Transverse colon (tissue), 4 donors: ENCODE results near the gene STK39. TPM values are rescaled to one million over a fixed set of nuclear protein-coding genes. Genes with fewer than 3 reads are reported as not detected.

Experiments used
- DNase-seq: peaks from one replicate; pipeline ENCODE4 v3.0.0-alpha.2; 2019
- H3K27ac ChIP-seq, 4 donors: fragments of 200-600 bp; sonication (generic); 2 replicates each; pipeline ENCODE4 v1.5.1; 2016 to 2018; ENCODE audit warnings: inconsistent platforms in 4 of 4
- H3K27me3 ChIP-seq: fragments of 200-600 bp; sonication (generic); 2 replicates; pipeline ENCODE4 v1.5.1; 2017; ENCODE audit warnings: inconsistent platforms
- H3K36me3 ChIP-seq, 4 donors: fragments of 200-600 bp; sonication (generic); 2 replicates each; pipeline ENCODE4 v1.5.1; 2017 to 2019; ENCODE audit warnings: inconsistent platforms in 4 of 4
- H3K4me1 ChIP-seq, 4 donors: fragments of 200-600 bp; sonication (generic); 2 replicates each; pipeline ENCODE4 v1.5.1; 2017 to 2020; ENCODE audit warnings: inconsistent platforms in 4 of 4
- H3K4me3 ChIP-seq, 4 donors: fragments of 200-600 bp; sonication (generic); 1 replicate in 1 of 4; 2 replicates in 3 of 4; pipeline versions ENCODE4 v1.5.1 to v1.6.1; 2017 to 2019; ENCODE audit warnings: inconsistent platforms in 4 of 4
- H3K9me3 ChIP-seq, 2 donors: fragments of 200-600 bp; sonication (generic); 2 replicates each; pipeline ENCODE4 v1.5.1; 2017 to 2019; ENCODE audit warnings: inconsistent platforms in 2 of 2
- EP300 ChIP-seq: sonication (generic); formaldehyde crosslinking; IDR thresholded peaks from one replicate; pipeline ENCODE4 v1.6.1; 2017; ENCODE audit warnings: antibody characterized with exemption, low read depth
- POLR2A ChIP-seq: fragments of 450-650 bp; IDR thresholded peaks from one replicate; pipeline ENCODE4 v1.6.1; 2016; ENCODE audit warnings: antibody characterized with exemption, mild to moderate bottlenecking, moderate library complexity
- POLR2AphosphoS5 ChIP-seq, 3 donors: sonication (generic); formaldehyde crosslinking; IDR thresholded peaks; one replicate each; pipeline ENCODE4 v1.6.1; 2016; ENCODE audit warnings: antibody characterized with exemption in 3 of 3
- WGBS, 2 donors: methylation state at CpG; one replicate each; pipeline ENCODE4 v1.1.5; 2018; ENCODE audit warnings: low coverage in 1 of 2; 5-methylcytosine and 5-hydroxymethylcytosine counted together
- in situ Hi-C, 4 donors: fragments of 200-750 bp; cut with MboI; loops; one replicate each; pipeline versions ENCODE4 v1.15.0 to v1.15.1; 2017; ENCODE audit warnings: low sequenced_read_pairs in 3 of 4, low pct_ligation_motif_present in 1 of 4, low pct_unique_long_range_greater_than_20kb in 1 of 4
- intact Hi-C: fragments of 100-400 bp; cut with DNase I; formaldehyde crosslinking; loops from one replicate; pipeline ENCODE4 v1.15.1; 2023; ENCODE audit warnings: low total_unique reads
- total RNA-seq, 4 donors: library from RNA; depleted of rRNA; stranded (reverse); fragments of >200 nt; gene quantifications; one replicate each; pipeline ENCODE4 v1.1.0, GENCODE V29; 2016
- TF ChIP-seq, protein P1 (sequence below), 5 experiments: fragments of 200-600 bp in 3 of 5; fragments of 450-650 bp in 2 of 5; sonication (generic) in 3 of 5; IDR thresholded peaks; 1 replicate in 2 of 5; 2 replicates in 3 of 5; pipeline ENCODE4 v1.5.1; 2016 to 2017; ENCODE audit warnings: antibody characterized with exemption in 5 of 5, inconsistent platforms in 3 of 5, mild to moderate bottlenecking in 2 of 5, moderate library complexity in 1 of 5

Gene STK39
- total RNA-seq, 4 donors from 2014 or later: 30.6 to 46.1 (median 36.7) TPM

DNA sequence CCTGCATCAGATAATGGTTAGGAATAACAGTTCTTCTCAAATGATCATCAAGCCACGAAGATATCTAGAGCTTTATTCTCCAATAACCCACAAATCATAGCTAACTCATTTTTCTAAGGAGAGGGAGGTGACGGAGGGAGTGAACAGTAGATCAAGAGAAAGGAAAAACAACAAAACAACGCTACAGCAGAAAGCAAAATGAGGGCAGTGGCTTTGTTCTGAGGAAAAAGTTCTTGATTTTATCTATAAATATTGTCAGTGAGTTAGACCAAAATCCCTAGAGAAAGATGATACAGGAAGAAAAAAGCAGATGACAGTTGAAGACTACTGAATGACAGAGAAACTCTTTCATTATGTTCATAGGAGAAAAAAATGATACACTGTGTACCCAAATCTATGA, 71.0 kb downstream of the STK39 start:
- no peak for DNase-seq
- Histone ChIP-seq H3K36me3 (peaks cover 0 to 1% (median 0%) of the 10 kb centered on the region in 4 donors), H3K27ac (no peak overlapping the region), H3K4me1 (peaks cover 0 to 18% (median 4%) of the 10 kb centered on the region in 4 donors), H3K27me3 (no peaks in the 10 kb centered on the region), H3K9me3 (no peaks in the 10 kb centered on the region), H3K4me3 (no peak overlapping the region)
- TF ChIP-seq POLR2AphosphoS5 (IDR thresholded peaks at IDR 0.05) (no peak), EP300 (no peak)
- in situ Hi-C loops (no loop called here), intact Hi-C loops (no loop called here)
- 85 to 100% methylated on average over 3 of the region's 3 CpGs for WGBS, 2 donors

DNA sequence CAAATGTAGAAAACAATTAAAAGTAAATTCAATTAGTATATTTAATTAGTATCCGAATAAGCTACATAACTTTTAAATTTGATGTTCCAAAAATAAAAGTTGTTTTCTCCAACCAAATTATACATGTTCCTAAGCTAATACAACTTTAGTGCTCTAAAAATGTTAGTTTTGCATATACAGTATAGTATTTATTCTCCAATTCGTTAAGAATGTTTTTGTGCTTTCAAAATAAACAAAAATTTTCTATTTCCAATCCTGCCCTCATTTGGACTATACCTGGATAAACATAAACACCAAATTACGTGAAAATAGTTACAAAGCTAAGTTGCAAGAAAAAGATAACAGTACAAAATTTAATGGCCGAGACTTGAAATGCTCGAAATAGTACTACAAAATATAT, 71.9 kb downstream of the STK39 start:
- Histone ChIP-seq H3K4me3 (no peak overlapping the region), H3K27me3 (no peaks in the 10 kb centered on the region), H3K27ac (no peak overlapping the region), H3K36me3 (peaks cover 0 to 1% (median 0%) of the 10 kb centered on the region in 4 donors), H3K9me3 (no peaks in the 10 kb centered on the region), H3K4me1 (peaks cover 0 to 13% (median 2%) of the 10 kb centered on the region in 4 donors)
- in situ Hi-C loops: no loop called here
- intact Hi-C loops: no loop called here
- TF ChIP-seq POLR2A (no peak), EP300 (no peak), POLR2AphosphoS5 (IDR thresholded peaks at IDR 0.05) (no peak)
- TF ChIP-seq, protein P1, sequence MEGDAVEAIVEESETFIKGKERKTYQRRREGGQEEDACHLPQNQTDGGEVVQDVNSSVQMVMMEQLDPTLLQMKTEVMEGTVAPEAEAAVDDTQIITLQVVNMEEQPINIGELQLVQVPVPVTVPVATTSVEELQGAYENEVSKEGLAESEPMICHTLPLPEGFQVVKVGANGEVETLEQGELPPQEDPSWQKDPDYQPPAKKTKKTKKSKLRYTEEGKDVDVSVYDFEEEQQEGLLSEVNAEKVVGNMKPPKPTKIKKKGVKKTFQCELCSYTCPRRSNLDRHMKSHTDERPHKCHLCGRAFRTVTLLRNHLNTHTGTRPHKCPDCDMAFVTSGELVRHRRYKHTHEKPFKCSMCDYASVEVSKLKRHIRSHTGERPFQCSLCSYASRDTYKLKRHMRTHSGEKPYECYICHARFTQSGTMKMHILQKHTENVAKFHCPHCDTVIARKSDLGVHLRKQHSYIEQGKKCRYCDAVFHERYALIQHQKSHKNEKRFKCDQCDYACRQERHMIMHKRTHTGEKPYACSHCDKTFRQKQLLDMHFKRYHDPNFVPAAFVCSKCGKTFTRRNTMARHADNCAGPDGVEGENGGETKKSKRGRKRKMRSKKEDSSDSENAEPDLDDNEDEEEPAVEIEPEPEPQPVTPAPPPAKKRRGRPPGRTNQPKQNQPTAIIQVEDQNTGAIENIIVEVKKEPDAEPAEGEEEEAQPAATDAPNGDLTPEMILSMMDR (IDR thresholded peaks at IDR 0.05): no peak
- DNase-seq: no peak
- 86 to 91% methylated on average over 5 of the region's 5 CpGs for WGBS, 2 donors

DNA sequence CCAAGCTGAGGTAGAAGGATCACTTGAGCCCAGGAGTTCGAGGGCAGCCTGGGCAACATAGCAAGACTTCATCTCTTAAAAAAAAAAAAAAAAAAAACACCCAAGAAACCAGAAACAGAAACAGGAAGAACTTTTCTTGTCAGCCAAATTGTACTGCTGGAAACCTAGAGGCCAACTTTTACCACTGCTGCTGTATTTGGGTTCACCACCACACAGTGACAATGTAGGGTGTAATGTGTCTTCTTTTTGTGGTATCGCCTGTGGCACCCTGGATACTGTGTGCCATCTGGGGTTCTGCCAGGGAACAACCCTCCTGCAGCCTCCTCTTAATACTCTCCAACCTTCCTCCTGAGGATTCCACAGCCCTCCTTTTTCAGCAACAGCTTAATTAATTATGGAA, 72.6 kb downstream of the STK39 start:
- Histone ChIP-seq H3K27ac (no peak overlapping the region), H3K36me3 (peaks cover 0 to 1% (median 0%) of the 10 kb centered on the region in 4 donors), H3K4me1 (peaks cover 0 to 13% (median 1%) of the 10 kb centered on the region in 4 donors), H3K9me3 (no peaks in the 10 kb centered on the region), H3K4me3 (no peak overlapping the region), H3K27me3 (no peaks in the 10 kb centered on the region)
- in situ Hi-C loops: no loop called here
- DNase-seq: no peak
- WGBS, 2 donors: 74% methylated on average over 2 of the region's 2 CpGs; no CpG with 5 or more reads in 1 of the 2 donors
- TF ChIP-seq EP300 (no peak), POLR2AphosphoS5 (IDR thresholded peaks at IDR 0.05) (no peak), POLR2A (no peak)
- TF ChIP-seq, protein P1 (IDR thresholded peaks at IDR 0.05): no peak
- intact Hi-C loops: no loop called here

DNA sequence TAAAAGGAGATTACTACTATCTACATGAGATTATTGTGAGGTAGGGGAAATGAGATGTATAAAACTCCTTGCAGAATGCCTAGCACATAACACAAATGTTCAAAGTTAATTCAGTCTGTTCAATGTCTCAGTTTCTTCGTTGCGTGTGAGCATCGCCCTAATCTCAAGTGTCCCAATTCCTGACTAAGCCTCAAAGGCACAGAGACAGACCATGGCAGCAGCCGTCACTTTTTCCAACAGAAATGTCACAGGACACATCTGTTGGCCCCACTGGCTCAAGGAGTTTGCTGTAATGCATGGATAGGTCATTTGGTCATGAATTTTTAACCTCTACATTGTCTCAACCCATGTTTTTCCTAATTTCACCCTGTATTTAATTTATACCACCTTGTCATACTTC, 75.3 kb downstream of the STK39 start:
- DNase-seq: no peak
- Histone ChIP-seq H3K9me3 (no peaks in the 10 kb centered on the region), H3K27ac (no peak overlapping the region), H3K4me1 (no peaks in the 10 kb centered on the region), H3K27me3 (no peaks in the 10 kb centered on the region), H3K36me3 (no peaks in the 10 kb centered on the region), H3K4me3 (no peak overlapping the region)
- TF ChIP-seq EP300 (no peak), POLR2A (no peak)
- TF ChIP-seq, protein P1 (IDR thresholded peaks at IDR 0.05): no peak
- WGBS, 2 donors: 92% methylated on average over 4 of the region's 4 CpGs; no CpG with 5 or more reads in 1 of the 2 donors
- in situ Hi-C loops (no loop called here), intact Hi-C loops (no loop called here)
